ENCODE measurements around the gene GUCA1A.

- TF ChIP-seq CTCF (IDR thresholded peaks at IDR 0.05) (no peak), POLR2A (IDR thresholded peaks at IDR 0.05) (no peak), EP300 (IDR thresholded peaks at IDR 0.05) (no peak)
Measured at GRCh38 chr6:42158631-42159030, 14.5 kb upstream of the GUCA1A start.

All from upper lobe of left lung (tissue), 4 donors.